Fibroblast of peridontal ligament (primary cell): ENCODE measurements around the gene GATAD2B.
"Not testable (repeated sequence)": the region's sequence is repeated elsewhere in the genome, so short reads cannot be mapped to it uniquely, and the experiment has no call there.

ENCODE experiments used
- DNase-seq: peaks from one replicate; pipeline ENCODE4 v3.0.0-alpha.2; 2010; ENCODE audit errors: extremely low read depth

The GATAD2B gene

DNA sequence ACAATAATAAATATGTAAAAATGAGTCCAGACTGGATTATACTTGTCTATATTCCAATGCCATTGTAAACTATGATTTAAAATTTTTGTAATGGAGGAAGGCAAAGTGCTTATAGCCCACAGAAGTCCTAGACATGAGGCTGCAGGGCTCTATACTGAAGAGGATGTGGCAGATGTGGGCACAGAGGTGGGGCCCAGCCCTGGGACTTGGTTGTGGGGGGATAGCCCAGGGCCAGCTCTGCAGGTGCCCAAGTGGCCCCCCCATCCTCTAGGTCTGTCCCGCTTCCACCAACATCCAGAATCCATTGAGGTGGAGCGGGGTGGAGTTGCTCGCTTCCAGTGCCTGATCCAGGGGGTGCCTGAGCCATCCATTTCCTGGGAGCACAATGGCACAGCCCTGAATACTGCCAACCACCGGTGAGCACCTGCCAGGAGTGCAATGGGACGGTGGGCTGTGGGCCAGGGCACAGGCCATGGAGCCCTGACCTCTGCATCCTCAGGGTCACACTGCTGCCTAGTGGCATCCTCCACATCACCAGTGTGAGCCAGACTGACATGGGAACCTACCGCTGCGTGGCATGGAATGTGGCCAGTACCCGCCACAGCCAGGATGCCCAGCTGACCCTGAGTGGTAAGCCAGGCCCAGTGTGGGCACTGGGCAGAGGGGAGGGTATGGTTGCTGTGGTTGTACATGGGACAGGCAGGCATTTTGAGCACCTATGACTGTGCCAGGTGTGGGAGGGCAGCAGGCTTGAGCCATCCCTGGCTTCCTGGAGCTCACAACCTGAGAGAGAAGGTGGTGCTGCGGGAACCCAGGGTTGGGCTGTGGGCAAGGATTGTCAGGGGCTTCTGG, 126.6 kb downstream of the GATAD2B start:
- DNase-seq = no peak

DNA sequence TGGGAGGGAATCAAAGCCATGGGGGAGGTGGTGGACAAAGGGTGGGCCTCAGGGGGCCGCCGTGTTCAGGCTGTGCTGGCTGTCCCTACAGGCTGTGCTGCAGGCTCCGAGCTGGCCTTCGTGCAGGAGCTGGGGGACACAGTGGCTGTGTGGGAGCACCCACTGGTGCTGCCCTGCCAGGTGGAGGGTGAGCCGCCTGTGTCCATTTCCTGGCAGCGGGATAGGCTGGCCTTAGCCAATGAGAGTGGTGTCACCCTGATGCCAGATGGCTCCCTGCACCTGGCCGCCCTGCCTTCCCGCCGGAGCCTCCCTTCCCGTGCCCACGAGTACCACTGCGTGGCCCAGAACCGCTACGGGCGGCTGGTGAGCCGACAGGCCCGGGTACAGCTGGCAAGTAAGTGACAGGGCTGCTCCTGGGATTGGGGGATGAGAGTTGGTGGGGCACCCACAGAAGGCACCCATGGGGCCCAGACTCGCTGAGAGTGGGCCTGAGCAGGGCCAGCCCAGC, 127.4 kb downstream of the GATAD2B start:
- no peak for DNase-seq

DNA sequence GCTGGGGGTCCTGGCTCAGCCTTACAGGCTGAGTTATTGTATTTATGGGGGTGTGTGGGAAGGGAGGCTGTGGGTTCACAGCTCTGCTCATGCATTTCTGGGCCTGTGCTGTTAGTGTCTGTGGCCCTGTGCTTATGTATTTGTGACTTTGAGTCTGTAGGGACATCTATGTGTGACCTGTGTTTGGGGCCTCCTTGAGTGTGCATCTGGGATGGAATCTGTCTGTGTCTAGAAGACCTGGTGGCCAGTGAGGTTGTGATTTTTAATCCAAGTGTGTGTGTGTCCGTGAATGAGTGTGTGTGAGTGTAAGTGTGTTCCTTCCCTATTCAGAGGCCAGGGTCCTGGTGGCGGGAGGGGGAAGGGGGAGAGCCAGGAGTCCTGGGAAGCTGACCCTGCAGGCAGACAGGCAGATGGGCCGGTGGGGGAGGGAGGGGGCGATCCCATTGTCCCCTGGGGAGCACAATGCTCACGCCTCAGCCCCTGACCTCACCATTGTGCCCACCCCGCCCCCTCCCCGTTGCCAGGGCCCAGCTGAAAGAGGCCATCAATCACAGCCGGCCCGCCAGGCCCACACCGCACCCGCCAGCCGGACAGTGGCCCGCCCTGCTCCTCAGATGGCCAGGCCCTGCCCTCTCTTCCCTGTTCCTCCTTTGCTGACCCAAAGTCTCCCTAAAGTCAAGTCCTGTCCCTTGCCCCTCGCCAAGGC, 128.0 kb downstream of the GATAD2B start:
- no peak for DNase-seq

DNA sequence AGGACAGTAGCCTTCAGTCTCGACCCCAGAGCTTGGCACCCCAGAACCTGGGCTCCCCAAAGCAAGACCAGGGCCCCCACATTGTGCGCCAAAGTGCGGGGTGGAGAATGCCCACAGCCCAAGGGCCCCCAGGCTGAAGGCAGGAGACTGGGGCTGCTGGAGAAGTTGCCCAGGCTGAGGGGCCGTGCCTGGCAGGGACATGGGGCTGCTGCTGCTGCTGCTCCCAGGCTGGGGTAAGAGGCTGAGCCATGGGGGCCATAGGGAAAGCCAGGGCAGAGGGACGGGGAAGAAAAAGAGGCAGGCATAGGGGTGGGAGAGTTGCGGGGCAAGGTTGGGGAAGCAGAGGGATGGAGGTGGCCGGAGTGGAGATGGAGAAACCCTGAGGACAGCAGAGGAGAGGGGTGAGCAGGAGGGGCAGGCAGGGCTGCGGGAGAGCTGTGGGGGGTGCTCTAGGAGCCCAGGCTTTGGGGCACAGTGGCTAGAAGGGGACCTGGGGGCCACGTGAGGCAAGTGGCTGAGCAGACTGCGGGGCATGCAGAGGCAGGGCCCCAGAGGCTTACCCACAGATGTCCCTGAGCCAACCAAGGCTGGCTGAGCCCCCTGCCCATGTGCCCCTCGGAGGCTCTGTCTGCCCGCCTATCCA, 128.7 kb downstream of the GATAD2B start:
- no peak for DNase-seq

DNA sequence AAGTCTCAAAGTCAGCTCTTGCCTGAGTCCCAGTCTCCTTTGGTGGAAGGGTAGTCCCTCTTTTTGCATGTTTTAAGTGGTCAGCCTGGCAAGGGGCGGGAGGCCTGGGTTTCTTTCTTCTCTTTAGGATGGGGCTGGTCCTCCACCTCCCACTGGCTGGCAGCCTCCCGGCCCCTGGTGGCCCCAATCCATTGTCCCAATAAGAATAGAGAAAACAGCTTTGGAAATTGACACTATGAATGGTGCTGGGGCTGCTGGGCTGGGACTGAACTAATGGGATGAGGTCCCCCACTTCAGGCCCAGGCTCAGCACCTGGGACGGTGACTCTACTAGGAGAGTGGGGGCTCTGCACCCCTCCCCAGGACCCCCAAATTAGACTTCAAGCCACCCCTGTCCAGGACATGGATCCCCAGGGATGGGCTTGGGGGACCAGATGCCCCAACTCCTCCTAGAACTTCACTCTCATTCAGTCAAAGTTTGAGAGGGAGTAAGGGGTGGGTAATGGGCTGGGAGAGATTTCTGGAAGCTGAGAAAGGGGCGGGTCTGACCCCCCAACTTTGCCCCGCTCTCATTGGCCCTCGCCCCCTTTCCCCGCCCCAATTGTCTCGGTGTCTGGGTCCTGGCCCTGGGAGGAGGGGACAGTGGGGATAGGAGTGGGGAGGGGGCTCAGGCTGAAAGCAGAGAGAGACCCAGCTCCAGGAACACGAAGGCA, 129.4 kb downstream of the GATAD2B start:
- no peak for DNase-seq

DNA sequence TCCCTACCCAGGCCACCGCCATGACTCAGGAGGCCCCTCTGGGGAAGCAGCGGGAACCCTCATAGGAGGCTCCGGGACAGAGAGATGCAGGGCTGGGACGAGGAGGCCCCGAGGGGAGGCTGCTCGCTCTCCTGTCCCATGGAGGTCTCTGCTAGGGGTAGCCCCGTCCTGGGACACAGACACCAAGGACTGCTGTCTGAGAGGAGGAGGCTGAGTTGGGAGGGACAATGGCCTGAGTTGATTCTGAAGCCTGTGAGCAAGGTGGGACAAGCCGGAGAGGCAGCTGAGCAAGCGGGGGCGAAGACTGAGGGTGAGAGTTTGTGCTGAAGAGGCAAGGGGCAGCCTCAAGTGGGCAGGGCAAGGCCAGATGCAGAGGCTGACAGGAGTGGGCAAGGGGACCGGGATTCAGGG, 130.1 kb downstream of the GATAD2B start:
- DNase-seq = no peak

DNA sequence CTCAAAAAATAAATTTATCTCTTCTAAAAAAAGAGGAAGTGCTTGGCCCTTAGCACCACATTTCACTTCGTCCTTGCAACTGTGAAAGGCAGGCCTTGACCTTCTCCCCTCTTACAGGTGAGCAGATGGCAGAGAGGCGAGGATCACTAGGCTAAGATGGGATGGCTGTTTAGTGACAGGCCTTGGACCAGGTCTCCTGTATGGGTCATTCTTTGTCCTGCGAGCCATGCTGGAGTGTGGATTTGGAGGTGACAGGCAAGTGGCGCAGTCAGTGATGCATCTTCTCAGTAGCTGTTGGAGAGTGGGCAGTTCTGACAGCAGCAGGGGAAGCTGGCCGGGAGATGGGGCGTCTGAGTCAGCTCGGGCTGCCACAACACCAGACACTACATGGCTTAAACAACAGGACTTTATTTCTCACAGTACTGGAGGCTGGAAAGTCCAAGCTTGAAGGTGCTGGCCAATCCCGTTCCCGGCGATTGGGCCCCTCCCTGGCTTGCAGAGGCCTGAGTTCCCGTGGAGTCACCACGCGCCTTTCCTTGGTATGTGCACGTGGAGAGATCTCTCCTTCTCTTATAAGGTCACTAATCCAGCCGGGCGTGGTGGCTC, 131.0 kb downstream of the GATAD2B start:
- DNase-seq = peak; percentile 34

DNA sequence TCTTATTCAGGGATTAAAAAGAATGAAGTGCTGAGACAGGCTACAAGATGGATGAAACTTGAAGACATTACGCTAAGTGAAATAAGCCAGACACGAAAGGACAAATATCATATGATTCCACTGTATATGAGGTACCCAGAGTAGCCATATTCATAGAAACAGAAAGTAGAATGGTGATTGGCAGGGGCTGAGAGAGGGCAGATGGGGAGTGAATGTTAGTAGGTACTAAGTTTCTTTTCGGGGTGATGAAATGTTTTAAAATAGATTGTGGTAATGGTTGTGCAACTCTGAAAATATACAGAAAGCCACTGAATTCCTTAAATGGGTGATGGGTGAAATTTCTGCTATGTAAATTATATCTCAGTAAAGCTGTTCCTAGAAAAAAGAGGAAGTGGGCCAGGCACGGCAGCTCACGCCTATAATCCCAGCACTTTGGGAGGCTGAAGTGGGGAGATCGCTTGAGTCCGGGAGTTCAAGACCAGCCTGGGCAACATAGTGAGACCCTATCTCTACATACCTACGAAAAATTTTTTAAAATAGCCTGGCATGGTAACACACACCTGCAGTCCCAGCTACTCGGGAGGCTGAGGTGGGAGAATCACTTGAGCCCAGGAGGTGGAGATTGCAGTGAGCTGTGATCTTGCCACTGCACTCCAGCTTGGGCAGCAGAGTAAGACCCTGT, 131.7 kb downstream of the GATAD2B start:
- DNase-seq = peak; percentile 99

DNA sequence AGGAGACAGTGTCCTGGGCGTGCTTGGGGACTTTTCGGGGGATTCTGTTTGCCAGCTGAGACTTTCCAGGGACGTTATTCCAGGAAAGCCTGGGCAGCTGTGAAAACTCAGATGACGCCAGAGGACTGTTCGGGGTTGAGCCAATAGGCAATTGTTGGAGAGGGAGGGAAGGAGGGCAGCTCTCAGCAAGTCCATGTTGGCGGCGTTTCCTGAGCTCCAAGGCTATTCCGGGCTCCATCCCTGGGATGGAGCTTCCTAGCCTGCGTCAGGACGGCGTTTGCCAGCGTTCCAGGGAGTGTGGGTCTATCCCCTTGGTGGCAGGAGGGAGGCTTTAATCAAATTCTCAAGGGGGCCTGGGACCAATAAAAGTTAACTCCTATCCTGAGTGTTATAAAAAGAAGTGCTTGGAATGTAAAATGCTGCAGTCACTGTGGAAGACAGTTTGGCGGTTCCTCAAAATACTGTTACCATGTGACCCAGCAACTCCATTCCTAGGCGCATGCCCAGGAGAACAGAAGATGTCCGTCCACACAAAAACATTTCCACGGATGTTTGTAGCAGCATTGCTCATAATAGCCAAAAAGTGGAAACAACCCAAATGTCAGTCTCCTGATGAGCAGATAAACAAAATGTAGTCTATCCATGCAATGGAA, 132.3 kb downstream of the GATAD2B start:
- DNase-seq = peak; percentile 92

DNA sequence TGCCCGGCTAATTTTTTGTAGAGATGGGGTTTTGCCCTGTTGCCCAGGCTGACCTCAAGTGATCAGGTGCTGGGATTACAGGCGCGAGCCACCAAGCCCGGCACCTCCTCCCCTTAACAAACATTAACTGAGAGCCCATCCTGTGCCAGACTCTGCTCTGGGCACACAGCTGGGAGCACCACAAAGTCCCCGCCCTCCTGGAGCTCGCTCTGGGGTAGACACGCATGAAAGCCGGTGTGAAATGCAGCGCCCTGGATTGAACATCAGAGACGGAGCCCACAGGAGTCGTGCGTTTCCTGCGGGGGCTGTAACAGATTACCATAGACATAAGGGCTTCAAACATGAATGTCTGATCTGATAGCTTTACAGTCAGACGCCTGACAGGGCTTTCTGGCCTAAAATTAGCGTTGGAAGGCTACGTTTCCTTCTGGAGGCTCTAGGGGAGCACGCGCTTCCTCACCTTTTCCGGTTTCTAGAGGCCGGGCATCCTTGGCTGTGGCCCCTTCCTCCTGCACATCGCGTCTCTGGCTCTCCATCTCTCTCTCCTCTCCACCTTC, 133.2 kb downstream of the GATAD2B start:
- no peak for DNase-seq

DNA sequence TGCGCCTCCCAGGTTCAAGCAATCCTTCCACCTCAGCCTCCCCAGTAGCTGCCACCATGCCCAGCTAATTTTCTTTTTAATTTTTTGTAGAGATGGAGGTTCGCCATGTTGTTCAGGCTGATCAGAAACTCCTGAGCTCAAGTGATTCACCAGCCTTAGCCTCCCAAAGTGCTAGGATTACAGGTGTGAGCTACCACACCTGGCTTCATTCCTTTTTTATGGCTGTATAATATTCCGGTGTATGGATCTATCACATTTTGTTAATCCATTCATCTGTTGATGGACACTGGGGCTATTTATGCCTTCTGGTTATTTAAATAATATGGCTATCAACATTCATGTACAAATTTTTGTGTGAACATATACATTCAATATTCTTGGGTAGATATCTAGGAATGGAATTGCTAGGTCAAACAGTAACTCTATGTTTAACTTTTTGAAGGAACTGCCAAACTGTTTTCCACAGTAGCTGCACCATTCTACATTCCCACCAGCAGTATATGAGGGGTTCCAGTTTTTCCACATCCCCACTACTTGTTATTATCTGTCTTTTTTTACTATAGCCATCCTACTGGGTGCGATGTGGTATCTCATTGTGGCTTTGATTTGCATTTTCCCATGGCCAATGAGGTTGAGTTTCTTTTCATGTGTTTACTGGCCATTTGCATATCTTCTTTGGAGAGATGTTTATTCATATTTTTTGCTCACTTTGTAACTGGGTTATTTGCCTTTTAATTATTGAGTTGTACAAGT, 136.6 kb downstream of the GATAD2B start:
- DNase-seq = no peak

DNA sequence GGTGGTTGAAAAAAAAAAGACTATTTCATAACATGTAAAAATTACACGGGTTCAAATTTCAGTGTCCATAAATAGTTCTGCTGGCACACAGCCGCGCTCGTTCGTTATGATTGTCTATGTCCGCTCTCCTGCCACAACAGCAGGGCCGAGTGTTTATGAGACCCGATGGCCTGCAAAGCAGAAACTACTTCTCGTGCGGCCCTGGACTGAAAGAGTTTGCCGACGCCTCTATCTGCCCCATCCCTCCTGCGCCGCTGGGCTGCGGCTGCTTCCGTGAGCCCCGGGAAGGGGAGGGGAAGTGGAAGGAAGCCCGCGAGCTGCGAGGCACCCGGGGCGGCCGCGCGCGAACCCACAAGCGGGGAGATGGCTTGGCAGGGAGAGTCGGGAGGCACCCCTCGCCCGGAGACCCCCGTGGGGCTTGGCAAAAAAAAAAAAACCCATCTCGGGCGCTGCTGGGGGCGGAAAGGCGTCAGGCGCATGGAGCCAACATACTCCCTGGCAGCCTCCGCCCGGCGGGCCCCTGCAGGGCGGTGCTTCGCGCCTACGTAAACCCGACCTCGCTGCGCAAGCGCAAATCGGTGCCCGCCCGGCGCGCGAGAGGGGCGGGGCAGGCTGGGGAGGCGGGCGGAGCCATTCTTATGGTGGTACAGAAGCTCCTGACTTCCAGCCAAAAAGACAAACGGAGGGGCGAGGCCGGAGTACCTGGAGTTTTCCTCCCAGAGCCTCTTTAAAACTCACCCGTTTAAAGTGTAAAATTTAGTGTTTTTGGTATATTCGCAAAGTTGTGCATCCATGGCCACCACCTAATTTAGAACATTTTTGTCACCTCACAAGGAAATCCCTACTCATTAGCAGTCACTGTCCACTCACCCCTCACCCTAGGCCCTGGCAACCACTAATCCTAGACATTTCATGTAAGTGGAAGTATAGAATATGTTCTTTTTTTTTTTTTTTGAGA, 139.3 kb downstream of the GATAD2B start:
- DNase-seq = peak; percentile 88

DNA sequence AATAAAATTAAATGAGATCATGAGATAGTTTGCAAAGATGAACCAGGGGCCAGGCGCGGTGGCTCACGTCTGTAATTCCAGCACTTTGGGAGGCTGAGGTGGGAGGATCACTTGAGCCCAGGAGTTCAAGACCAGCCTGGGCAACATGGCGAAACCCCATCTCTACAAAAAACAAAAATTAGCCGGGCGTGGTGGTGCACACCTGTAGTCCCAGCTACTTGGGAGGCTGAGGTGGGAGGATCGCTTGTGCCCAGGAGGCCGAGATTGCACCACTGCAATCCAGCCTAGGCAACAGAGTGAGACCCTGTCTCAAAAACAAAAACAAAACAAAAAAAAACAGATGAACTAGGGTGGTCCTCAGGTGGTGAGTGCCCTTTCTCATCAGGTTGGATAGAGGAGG, 140.1 kb downstream of the GATAD2B start:
- DNase-seq = not testable (repeated sequence)

DNA sequence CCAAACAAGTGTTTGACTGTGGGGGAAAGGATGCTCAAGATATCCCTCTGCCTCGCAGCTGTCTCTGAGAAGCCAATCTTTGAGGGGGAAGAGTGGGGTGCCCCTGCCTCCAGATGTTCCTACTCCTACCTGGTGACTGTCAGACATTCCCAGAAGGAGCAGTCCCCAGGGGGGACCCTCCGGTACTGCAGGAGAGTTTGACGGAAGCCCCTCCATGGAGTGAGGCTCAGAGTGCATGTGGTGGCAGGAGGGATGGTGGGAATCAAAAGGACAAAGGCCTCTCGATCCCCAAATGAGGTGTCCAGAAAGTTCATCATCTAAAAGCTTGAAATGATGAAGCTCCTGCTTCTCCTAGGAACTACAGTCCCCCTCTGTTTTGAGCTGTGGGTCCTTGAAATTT, 142.2 kb downstream of the GATAD2B start:
- no peak for DNase-seq

DNA sequence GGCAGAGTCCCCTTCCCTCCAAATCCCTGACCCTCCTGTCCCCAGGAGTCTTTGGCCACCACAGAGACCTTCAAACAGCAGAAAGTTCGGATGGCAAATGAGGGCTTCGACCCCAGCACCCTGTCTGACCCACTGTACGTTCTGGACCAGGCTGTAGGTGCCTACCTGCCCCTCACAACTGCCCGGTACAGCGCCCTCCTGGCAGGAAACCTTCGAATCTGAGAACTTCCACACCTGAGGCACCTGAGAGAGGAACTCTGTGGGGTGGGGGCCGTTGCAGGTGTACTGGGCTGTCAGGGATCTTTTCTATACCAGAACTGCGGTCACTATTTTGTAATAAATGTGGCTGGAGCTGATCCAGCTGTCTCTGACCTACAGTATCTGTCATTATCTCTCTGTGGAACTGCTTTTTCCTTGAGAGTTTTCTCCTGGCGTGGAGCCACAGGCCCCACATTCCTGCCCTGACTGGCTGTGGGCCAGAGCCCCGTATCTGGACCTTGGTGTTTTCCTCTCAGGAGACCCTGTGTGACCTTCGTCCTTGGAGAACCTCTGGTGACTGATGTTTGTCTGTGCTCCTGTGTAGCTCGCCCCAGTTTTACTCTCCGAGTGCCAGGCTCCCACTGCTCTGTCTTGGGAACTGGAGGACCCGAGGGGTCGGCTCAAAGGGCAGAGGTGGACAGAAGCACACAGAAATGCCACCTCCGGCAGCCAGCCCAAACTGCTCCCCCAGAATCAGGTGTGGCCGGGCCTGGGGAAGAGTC, 142.8 kb downstream of the GATAD2B start:
- no peak for DNase-seq

DNA sequence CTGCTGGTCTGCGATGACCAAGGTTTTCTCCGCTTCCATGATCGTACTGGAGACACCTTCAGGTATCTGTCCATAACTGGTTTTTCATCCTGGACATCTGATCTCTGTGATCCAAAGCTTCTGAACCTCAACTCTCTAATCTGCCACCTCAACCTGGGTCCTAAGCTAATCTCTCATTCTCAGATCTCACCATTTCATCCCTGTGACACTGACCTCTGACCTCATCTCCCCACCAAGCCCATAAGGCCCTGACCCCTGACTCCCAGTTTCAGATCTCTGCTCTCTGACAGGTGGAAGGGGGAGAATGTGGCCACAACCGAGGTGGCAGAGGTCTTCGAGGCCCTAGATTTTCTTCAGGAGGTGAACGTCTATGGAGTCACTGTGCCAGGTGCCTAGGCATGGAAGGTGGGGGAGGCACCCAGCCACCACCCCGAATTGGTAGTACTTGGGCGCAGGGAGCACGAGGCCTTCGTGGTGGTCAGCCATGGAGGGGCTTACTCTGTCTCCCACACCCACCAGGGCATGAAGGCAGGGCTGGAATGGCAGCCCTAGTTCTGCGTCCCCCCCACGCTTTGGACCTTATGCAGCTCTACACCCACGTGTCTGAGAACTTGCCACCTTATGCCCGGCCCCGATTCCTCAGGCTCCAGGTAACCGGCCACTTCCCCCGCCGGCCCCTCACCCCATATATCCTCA, 143.8 kb downstream of the GATAD2B start:
- DNase-seq = no peak
